ENCODE results near the gene POLD4.

POLD4 gene

GRCh38 chr11:67387069-67387468 is 33.7 kb upstream of the POLD4 start:
- no peak for TF ChIP-seq FOXP2 (optimal IDR thresholded peaks at IDR 0.05; ENCODE audit: borderline replicate concordance, extremely low read depth, extremely low read length, insufficient read depth)
- TF ChIP-seq POLR2AphosphoS5 (IDR thresholded peaks at IDR 0.05; ENCODE audit: low read depth, low read length) = no peak
- TF ChIP-seq TAF1 (IDR thresholded peaks at IDR 0.05; ENCODE audit: borderline replicate concordance, insufficient read depth, low read length) = peak; percentile 37; the same call in 1 of the 2 replicates
- TF ChIP-seq SIN3A (IDR thresholded peaks at IDR 0.05; ENCODE audit: borderline replicate concordance, insufficient read depth, low read length) = no peak

GRCh38 chr11:67384851-67385366 is 31.6 kb upstream of the POLD4 start:
- TF ChIP-seq FOXP2 (optimal IDR thresholded peaks at IDR 0.05; ENCODE audit: borderline replicate concordance, extremely low read depth, extremely low read length, insufficient read depth) (no peak), REST (IDR thresholded peaks at IDR 0.05; ENCODE audit: insufficient read depth in 1 of 2, low read depth in 2 of 2, low read length in 2 of 2) (no peak), POLR2AphosphoS5 (IDR thresholded peaks at IDR 0.05; ENCODE audit: low read depth, low read length) (no peak), SIN3A (IDR thresholded peaks at IDR 0.05; ENCODE audit: borderline replicate concordance, insufficient read depth, low read length) (no peak), TAF1 (IDR thresholded peaks at IDR 0.05; ENCODE audit: borderline replicate concordance, insufficient read depth, low read length) (no peak)

GRCh38 chr11:67382276-67383136 is 29.2 kb upstream of the POLD4 start:
- TF ChIP-seq TAF1 (IDR thresholded peaks at IDR 0.05; ENCODE audit: borderline replicate concordance, insufficient read depth, low read length) = no peak
- no peak for TF ChIP-seq POLR2AphosphoS5 (IDR thresholded peaks at IDR 0.05; ENCODE audit: low read depth, low read length)
- no peak for TF ChIP-seq REST (IDR thresholded peaks at IDR 0.05; ENCODE audit: insufficient read depth in 1 of 2, low read depth in 2 of 2, low read length in 2 of 2)
- no peak for TF ChIP-seq FOXP2 (optimal IDR thresholded peaks at IDR 0.05; ENCODE audit: borderline replicate concordance, extremely low read depth, extremely low read length, insufficient read depth)
- TF ChIP-seq SIN3A (IDR thresholded peaks at IDR 0.05; ENCODE audit: borderline replicate concordance, insufficient read depth, low read length) = no peak

GRCh38 chr11:67381244-67381972 is 28.1 kb upstream of the POLD4 start:
- TF ChIP-seq FOXP2 (optimal IDR thresholded peaks at IDR 0.05; ENCODE audit: borderline replicate concordance, extremely low read depth, extremely low read length, insufficient read depth) (no peak), REST (IDR thresholded peaks at IDR 0.05; ENCODE audit: insufficient read depth in 1 of 2, low read depth in 2 of 2, low read length in 2 of 2) (no peak), POLR2AphosphoS5 (IDR thresholded peaks at IDR 0.05; ENCODE audit: low read depth, low read length) (no peak), SIN3A (IDR thresholded peaks at IDR 0.05; ENCODE audit: borderline replicate concordance, insufficient read depth, low read length) (no peak), TAF1 (IDR thresholded peaks at IDR 0.05; ENCODE audit: borderline replicate concordance, insufficient read depth, low read length) (no peak)
